ENCODE measurements around the gene ANKH. TPM values are rescaled to one million over a fixed set of nuclear protein-coding genes. Genes with fewer than 3 reads are reported as not detected.

The ANKH gene
- polyA plus RNA-seq, 1 experiment: 14.2 TPM

GRCh38 chr5:14752497-14753071, 119.0 kb downstream of the ANKH start:
- POLR2A ChIA-PET: no interaction called here
- no peak overlapping the region for H3K27ac ChIP-seq (ENCODE audit: low read depth, low read length)
- no peak for TF ChIP-seq CTCF (IDR thresholded peaks at IDR 0.05; ENCODE audit: low read depth, low read length)
- no peaks in the 10 kb centered on the region for H3K9me3 ChIP-seq (ENCODE audit: control insufficient read depth, insufficient read depth, low read length)
- no peaks in the 10 kb centered on the region for H3K27me3 ChIP-seq (ENCODE audit: control insufficient read depth, insufficient read depth, low read length)
- no peak for DNase-seq (ENCODE audit: low read depth, low spot score)
- H3K4me3 ChIP-seq (ENCODE audit: low read depth, low read length): no peak overlapping the region
- CTCF ChIA-PET: interaction anchor here (1.5 kb wide), 1 partner anchor 25 kb away, joined by 5 read pairs; no protein-coding TSS in a partner anchor

- H3K9me3 ChIP-seq (ENCODE audit: control insufficient read depth, insufficient read depth, low read length): no peaks in the 10 kb centered on the region
- H3K27ac ChIP-seq (ENCODE audit: low read depth, low read length): no peak overlapping the region
- POLR2A ChIA-PET: no interaction called here
- H3K27me3 ChIP-seq (ENCODE audit: control insufficient read depth, insufficient read depth, low read length): no peaks in the 10 kb centered on the region
- no peak for DNase-seq (ENCODE audit: low read depth, low spot score)
- CTCF ChIA-PET: no interaction called here
- H3K4me3 ChIP-seq (ENCODE audit: low read depth, low read length): no peak overlapping the region
- TF ChIP-seq CTCF (IDR thresholded peaks at IDR 0.05; ENCODE audit: low read depth, low read length): no peak
Measured at GRCh38 chr5:14750712-14751111, 120.9 kb downstream of the ANKH start.

GRCh38 chr5:14749579-14750101, 121.9 kb downstream of the ANKH start:
- no peak for TF ChIP-seq CTCF (IDR thresholded peaks at IDR 0.05; ENCODE audit: low read depth, low read length)
- Histone ChIP-seq H3K27me3 (ENCODE audit: control insufficient read depth, insufficient read depth, low read length) (no peaks in the 10 kb centered on the region), H3K9me3 (ENCODE audit: control insufficient read depth, insufficient read depth, low read length) (no peaks in the 10 kb centered on the region), H3K4me3 (ENCODE audit: low read depth, low read length) (no peak overlapping the region), H3K27ac (ENCODE audit: low read depth, low read length) (no peak overlapping the region)
- DNase-seq (ENCODE audit: low read depth, low spot score): no peak
- ChIA-PET CTCF (interaction anchor here (1.7 kb wide), 1 partner anchor 22 kb away, joined by 8 read pairs; no protein-coding TSS in a partner anchor), POLR2A (no interaction called here)

GRCh38 chr5:14748180-14748900, 123.2 kb downstream of the ANKH start:
- no peak for TF ChIP-seq CTCF (IDR thresholded peaks at IDR 0.05; ENCODE audit: low read depth, low read length)
- ChIA-PET CTCF (interaction anchor here (1.5 to 1.7 kb wide), 2 partner anchors 21 to 255 kb away, joined by 5 to 8 read pairs; no protein-coding TSS in a partner anchor), POLR2A (no interaction called here)
- no peak overlapping the region for H3K4me3 ChIP-seq (ENCODE audit: low read depth, low read length)
- no peak for DNase-seq (ENCODE audit: low read depth, low spot score)
- H3K27me3 ChIP-seq (ENCODE audit: control insufficient read depth, insufficient read depth, low read length): no peaks in the 10 kb centered on the region
- H3K9me3 ChIP-seq (ENCODE audit: control insufficient read depth, insufficient read depth, low read length): no peaks in the 10 kb centered on the region
- no peak overlapping the region for H3K27ac ChIP-seq (ENCODE audit: low read depth, low read length)

GRCh38 chr5:14745753-14746152, 125.8 kb downstream of the ANKH start:
- no peaks in the 10 kb centered on the region for H3K27me3 ChIP-seq (ENCODE audit: control insufficient read depth, insufficient read depth, low read length)
- no peak for DNase-seq (ENCODE audit: low read depth, low spot score)
- H3K4me3 ChIP-seq (ENCODE audit: low read depth, low read length): no peak overlapping the region
- ChIA-PET POLR2A (no interaction called here), CTCF (no interaction called here)
- H3K27ac ChIP-seq (ENCODE audit: low read depth, low read length): no peak overlapping the region
- TF ChIP-seq CTCF (IDR thresholded peaks at IDR 0.05; ENCODE audit: low read depth, low read length): no peak
- H3K9me3 ChIP-seq (ENCODE audit: control insufficient read depth, insufficient read depth, low read length): no peaks in the 10 kb centered on the region
